HEK293T (cell line): Measurements from ENCODE around the gene HTR5A.

Source experiments
- ARNT ChIP-seq: fragments of 450-650 bp; IDR thresholded peaks from 2 replicates; pipeline ENCODE4 v1.6.1; 2017; ENCODE audit warnings: mild to moderate bottlenecking
- BHLHE40 ChIP-seq: fragments of 450-650 bp; IDR thresholded peaks from 2 replicates; pipeline ENCODE4 v1.6.1; 2016; ENCODE audit warnings: mild to moderate bottlenecking, moderate library complexity, borderline replicate concordance
- CTBP1 ChIP-seq: fragments of 450-650 bp; IDR thresholded peaks from 2 replicates; pipeline ENCODE4 v1.6.1; 2016; ENCODE audit warnings: borderline replicate concordance
- ELF4 ChIP-seq: fragments of 450-650 bp; IDR thresholded peaks from 2 replicates; pipeline ENCODE4 v1.6.1; 2017; ENCODE audit warnings: antibody characterized with exemption
- FOXA1 ChIP-seq: fragments of 450-650 bp; IDR thresholded peaks from 2 replicates; pipeline ENCODE4 v1.6.1; 2016; ENCODE audit warnings: mild to moderate bottlenecking
- FOXK2 ChIP-seq: fragments of 450-650 bp; IDR thresholded peaks from 2 replicates; pipeline ENCODE4 v1.6.1; 2016; ENCODE audit warnings: mild to moderate bottlenecking
- FOXM1 ChIP-seq: fragments of 450-650 bp; IDR thresholded peaks from 2 replicates; pipeline ENCODE4 v1.6.1; 2017; ENCODE audit warnings: mild to moderate bottlenecking, borderline replicate concordance
- HDGF ChIP-seq: fragments of 450-650 bp; IDR thresholded peaks from 2 replicates; pipeline ENCODE4 v1.6.1; 2017; ENCODE audit warnings: antibody characterized with exemption, borderline replicate concordance
- LEF1 ChIP-seq: fragments of 450-650 bp; IDR thresholded peaks from 2 replicates; pipeline ENCODE4 v1.6.1; 2017; ENCODE audit warnings: mild to moderate bottlenecking, borderline replicate concordance
- NFRKB ChIP-seq: fragments of 450-650 bp; IDR thresholded peaks from 2 replicates; pipeline ENCODE4 v1.6.1; 2016; ENCODE audit warnings: mild to moderate bottlenecking, moderate library complexity
- PKNOX1 ChIP-seq: fragments of 450-650 bp; IDR thresholded peaks from 2 replicates; pipeline ENCODE4 v1.6.1; 2016
- SP1 ChIP-seq: fragments of 450-650 bp; IDR thresholded peaks from 2 replicates; pipeline ENCODE4 v1.6.1; 2017
- TARDBP ChIP-seq: fragments of 450-650 bp; IDR thresholded peaks from 2 replicates; pipeline ENCODE4 v1.6.1; 2016
- ZNF384 ChIP-seq: fragments of 450-650 bp; IDR thresholded peaks from 2 replicates; pipeline ENCODE4 v1.6.1; 2016

GRCh38 chr7:155054761-155055160 lies 15.4 kb upstream of the HTR5A start:
- no peak for TF ChIP-seq BHLHE40
- TF ChIP-seq NFRKB, result no peak
- no peak for TF ChIP-seq SP1
- TF ChIP-seq ELF4, result no peak
- no peak for TF ChIP-seq ARNT
- no peak for TF ChIP-seq TARDBP
- no peak for TF ChIP-seq FOXM1
- no peak for TF ChIP-seq CTBP1
- no peak for TF ChIP-seq FOXK2
- TF ChIP-seq PKNOX1, result no peak
- TF ChIP-seq HDGF, result no peak
- no peak for TF ChIP-seq FOXA1
- no peak for TF ChIP-seq LEF1
- TF ChIP-seq ZNF384, result no peak
